GM21526 (cell line): Measurements from ENCODE around the gene MARS1.
"Not testable (repeated sequence)": the region's sequence is repeated elsewhere in the genome, so short reads cannot be mapped to it uniquely, and the experiment has no call there.

Source experiments
- ATAC-seq: cut with Tn5 transposase; IDR thresholded peaks from one replicate; pipeline ENCODE4 v1.9.1; 2021; ENCODE audit warnings: moderate library complexity; ENCODE audit not compliant: unreplicated experiment, low FRiP score

Gene MARS1

DNA sequence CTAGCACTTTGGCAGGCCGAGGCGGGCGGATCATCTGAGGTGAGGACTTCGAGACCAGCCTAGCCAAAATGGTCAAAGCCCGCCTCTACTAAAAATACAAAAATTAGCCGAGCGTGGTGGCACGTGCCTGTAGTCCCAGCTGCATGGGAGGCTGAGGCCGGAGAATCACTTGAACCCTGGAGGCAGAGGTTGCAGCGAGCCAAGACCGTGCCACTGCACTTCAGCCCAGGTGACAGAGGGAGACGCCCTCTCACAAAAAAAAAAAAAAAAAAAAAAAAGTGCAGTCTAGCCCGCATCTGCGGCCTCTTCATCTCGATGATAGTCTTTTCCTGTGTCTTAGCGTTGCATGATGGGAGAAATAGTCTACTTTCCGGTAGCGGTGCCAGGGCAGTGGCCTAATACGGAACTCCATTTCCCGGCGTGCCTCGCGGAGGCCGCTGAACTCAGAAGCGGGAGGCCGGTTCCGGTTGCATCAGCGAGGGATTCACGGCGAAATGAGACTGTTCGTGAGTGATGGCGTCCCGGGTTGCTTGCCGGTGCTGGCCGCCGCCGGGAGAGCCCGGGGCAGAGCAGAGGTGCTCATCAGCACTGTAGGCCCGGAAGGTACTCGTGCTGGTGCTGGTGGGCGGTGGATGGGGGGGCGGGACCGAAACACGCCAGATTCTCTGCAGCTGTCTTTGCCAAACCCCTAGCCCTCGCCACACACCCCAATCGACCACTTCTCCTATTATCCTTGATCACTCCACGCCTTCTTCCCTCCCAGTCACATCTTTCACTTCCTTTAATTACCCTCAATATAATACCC lies at the start of gene MARS1:
TSS of gene MARS1 (plus strand) at position 472 of the 805 bp plus-strand sequence. CDS start at position 495, 23 bp downstream.
- peak; percentile 96 for ATAC-seq

DNA sequence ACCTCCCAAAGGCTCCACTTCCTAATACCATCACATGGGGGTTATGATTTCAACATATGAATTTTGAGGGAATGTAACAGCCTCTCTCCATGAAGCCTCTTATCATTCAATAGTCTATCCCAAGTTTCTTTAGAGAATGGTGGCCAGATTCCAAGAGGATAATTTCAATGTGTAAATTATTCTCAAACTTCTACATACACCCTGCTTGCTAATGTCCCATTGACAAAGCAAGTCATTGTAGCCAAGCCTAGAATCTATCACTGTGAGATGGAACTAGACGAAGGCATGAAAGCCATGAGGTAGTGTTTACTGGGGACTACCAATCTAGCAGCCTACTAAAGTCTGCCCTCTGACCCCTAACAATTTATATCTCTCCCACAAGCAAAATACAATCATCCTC lies 49.5 kb upstream of the MARS1 start:
- ATAC-seq, result no peak

DNA sequence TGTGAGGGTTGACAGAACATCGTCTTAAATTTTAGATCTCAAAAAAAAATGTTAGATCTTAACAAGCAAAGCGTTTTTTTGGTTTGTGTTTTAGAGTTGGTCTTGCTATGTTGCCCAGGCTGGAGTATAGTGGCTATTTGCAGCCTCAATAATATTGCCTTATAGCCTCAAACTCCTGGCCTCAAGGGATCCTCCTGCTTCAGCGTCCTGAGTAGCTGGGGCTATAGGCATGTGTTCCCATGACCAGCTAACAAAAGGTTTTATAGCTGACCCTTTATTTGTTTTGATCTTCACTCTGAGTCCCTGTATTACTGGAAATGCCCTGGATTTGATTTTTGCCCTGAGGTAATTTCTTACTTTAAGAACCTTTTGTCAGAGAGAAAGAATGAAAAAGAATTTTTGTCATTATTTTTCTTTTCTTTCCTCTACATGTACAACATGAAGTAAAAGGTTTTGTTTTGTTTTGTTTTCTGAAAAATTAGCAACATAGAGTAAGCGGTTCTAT lies 48.1 kb upstream of the MARS1 start:
- ATAC-seq, result no peak

DNA sequence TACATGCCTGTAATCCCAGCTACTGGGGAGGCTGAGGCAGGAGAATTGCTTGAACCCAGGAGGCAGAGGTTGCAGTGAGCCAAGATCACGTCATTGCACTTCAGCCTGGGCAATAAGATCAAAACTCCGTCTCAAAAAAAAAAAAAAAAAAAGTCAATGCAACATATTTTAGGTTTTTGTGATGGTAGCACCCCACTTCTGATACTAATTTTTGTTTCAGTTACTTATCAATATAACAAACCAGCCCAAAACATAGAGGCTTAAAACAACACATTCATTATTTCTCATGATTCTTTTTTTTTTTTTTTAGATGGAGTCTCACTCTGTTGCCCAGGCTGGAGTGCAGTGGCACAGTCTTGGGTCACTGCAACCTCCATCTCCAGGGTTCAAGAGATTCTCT lies 46.5 kb upstream of the MARS1 start:
- not testable (repeated sequence) for ATAC-seq

DNA sequence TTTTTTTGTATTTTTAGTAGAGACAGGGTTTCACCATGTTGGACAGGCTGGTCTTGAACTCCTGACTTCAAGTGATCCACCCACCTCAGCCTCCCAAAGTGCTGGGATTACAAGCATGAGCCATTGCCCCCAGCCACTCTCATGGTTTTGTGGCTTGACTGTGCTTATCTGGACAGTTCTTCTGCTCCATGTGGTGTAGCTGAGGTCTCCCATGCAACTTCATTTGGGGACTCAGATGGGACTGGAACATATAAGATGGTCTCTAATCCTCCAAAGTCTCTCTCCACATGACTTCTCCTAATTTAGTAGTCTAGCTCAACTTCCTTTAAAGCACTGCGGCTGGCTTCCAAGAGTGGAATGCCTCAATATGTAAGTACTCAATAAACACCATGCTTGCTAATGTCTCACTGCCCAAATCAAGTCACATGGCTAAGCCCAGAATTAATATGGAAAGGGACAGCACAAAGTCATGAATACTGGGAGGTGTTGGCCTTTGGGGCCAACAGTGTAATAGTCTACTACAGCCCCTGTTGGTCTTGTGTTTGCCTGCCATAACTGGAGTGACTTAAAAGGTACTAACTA lies 45.9 kb upstream of the MARS1 start:
- no peak for ATAC-seq

DNA sequence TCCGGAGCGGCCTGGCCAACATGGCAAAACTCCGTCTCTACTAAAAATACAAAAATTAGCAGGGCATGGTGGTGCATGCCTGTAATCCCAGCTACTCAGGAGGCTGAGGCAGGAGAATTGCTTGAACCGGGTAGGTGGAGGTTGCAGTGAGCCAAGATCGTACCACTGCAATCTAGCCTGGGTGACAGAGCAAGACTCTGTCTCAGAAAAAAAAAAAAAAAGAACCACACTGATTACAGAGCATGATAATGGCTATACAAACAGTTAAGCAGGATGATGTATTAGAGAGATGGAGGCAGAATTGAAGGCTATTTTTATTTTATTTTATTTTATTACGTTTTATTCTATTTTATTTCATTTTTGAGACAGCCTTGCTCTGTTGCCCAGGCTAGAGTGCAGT lies 43.5 kb upstream of the MARS1 start:
- ATAC-seq, result not testable (repeated sequence)

DNA sequence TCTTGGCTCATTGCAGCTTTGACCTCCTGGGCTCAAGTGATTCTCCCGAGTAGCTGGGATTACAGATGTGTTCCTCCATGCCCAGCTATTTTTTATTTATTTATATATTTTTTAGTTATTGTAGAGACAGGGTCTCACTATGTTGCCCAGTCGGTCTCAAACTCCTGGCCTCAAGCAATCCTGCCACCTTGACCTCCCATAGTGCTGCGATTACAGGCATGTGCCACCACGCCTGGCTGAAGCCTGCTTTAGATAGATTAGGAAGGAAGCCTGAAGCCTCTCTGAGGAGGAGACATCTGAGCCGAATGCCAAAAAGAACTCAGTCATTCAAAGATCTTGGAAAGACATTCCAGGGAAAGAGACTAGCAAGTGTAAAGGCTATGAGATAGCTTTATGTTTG lies 43.1 kb upstream of the MARS1 start:
- no peak for ATAC-seq

DNA sequence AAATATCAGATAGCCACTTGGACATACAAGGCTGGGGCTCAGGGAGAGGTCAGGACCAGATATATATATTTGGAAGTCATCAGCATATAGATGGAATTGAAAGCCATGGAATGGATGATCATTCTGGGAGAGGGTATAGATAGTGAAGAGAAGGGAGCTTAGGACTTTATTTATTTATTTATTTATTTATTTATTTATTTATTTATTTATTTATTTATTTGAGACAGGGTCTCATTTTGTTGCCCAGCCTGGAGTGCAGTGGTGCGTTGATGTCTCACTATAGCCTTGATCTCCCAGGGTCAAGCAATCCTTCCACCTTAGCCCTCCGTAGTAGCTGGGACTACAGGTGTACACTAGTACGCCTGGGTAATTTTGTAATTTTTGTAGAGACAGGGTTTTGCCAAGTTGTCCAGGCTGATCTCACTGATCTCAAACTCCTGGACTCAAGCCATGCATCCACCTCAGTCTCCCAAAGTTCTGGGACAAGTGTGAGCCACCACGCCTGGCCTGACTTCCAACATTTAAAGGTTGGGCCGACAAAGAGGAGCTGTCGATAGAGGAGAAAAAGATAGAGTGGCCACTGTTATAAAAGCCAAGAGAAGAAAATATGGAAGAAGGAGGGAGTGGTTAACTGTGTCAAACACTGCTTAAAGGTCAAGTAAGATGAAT lies 41.4 kb upstream of the MARS1 start:
- no peak for ATAC-seq

DNA sequence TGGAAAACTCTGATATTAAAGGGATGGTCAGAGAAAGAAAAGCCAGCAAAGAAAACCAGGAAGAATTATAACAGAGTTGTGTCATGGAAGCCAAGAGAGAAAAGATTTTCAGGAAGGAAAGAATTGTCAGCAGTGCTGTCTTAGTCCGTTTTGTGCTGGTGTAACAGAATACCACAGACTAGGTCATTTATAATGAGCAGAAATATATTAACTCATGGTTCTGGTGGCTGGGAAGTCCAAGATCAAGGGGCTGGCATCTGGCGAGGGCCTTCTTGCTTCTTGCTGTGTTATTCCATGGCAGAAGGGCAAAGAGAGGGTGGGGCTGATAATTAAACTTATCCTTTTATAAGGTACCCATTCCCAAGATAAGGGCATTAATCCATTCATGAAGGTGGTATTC lies 39.2 kb upstream of the MARS1 start:
- ATAC-seq, result no peak

DNA sequence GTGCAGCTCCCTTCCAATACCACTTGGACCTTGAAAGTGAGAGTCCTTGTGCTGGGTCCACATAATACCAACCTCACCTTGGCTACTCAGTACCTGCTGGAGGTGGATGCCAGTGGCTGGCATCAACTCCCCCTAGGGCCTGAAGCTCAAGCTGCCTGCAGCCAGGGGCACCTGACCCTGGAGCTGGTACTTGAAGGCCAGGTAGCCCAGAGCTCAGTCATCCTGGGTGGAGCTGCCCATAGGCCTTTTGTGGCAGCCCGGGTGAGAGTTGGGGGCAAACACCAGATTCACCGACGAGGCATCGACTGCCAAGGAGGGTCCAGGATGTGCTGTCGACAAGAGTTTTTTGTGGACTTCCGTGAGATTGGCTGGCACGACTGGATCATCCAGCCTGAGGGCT lies 38.5 kb upstream of the MARS1 start:
- no peak for ATAC-seq

DNA sequence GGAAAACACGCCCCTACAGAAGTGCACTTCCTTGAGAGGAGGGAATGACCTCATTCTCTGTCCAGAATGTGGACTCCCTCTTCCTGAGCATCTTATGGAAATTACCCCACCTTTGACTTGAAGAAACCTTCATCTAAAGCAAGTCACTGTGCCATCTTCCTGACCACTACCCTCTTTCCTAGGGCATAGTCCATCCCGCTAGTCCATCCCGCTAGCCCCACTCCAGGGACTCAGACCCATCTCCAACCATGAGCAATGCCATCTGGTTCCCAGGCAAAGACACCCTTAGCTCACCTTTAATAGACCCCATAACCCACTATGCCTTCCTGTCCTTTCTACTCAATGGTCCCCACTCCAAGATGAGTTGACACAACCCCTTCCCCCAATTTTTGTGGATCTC lies 37.8 kb upstream of the MARS1 start:
- ATAC-seq, result no peak

DNA sequence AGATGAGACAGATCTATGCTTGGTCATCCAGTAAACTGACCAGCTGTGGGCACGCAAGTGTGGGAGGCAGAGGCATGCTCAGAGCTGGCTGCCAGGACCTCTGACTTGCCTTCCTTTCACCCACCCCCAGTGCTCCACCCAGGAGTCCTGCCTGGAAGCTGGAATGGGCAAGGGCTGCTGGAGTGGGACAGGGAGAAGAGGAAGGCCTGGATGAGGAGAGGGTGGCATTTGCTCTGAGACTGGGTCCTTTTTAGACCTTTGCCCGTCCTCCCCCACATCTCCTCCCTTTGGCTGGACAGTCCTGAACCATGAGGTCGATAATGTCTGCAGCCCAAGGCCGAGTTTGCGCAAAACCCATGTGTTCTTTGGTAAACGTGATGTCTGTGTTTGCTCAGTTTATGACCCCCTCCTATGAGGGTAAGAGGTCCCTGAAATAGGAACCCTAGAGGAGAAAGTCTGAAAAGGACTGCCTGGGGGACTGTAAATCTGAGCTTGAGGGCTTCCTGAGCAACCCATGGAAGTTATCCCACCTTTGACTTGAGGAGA lies 36.6 kb upstream of the MARS1 start:
- no peak for ATAC-seq

DNA sequence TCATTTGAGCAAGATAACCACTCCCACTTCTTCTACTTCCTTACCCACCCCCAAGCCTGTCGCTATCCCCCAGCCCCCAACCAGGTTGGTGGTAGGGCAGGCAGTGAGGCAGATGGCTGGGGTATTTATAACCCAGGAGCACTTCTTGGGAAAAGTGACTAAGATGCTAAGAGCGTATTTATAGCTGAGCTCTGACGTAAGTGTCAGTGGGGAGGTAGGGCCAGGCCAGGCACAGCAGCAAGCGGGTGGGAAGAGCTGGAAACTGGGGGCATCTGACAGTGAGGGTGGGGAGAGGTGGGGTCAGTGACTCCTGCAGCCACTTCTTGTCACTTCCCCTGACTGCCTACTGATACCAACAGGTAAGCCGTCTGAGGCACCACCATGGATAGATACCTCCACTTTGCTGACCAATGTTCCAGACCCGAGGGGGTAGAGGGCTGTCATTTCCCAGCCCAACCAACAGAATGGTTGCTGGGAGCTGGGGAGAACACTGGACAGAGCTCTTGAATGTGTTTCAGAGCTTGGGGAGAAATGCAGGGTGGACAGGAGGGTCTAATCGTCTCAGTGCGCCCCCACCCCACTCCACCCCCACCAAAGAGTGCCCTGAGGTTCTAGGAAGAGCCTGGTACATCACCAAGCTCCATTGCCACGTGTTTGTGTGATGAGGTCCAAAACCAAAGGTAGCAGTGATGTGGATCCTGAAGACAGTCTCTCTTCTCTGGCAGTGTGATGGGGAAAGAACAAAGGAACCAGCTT lies 35.5 kb upstream of the MARS1 start:
- no peak for ATAC-seq

DNA sequence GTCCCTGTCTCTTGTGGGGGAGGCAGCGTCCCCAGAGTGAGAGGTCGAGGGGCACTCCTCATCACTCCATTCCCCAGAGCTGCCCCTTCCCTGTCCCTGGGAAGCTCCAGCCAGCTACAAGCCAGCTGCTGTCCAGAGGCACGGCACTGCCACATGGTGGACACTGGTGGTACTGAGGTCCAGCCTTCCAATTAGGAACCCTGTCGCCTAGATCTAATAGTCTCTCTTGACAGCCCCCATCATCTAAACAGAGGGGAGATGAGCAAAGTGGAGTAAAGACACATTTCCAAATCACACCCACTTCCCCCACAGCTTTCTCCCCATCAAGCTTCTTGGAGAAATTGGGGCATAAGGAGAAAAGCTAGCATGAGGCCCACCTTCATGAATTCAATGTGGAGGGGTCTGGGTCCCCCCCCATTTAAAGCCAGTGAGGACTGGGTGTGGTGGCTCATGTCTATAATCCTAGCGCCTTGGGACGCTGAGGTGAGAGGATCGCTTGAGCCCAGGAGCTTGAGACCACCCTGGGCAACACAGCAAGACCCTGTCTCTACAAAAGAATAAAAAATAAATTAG lies 34.8 kb upstream of the MARS1 start:
- no peak for ATAC-seq

DNA sequence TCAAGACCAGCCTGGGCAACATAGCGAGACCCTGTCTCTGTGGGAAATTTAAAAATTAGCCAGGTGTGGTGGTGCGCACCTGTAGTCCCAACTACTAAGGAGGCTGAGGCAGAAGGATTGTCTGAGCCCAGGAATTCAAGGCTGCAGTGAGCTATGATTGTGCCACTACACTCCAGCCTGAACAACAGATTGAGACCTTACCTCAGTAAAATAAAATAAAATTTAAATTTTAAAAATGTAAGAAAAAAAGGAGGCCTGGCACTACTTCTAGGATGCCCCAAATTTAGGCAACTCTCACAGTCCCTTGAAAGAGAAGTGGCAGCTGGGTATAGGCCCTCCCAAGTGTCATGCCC lies 33.7 kb upstream of the MARS1 start:
- ATAC-seq, result no peak

DNA sequence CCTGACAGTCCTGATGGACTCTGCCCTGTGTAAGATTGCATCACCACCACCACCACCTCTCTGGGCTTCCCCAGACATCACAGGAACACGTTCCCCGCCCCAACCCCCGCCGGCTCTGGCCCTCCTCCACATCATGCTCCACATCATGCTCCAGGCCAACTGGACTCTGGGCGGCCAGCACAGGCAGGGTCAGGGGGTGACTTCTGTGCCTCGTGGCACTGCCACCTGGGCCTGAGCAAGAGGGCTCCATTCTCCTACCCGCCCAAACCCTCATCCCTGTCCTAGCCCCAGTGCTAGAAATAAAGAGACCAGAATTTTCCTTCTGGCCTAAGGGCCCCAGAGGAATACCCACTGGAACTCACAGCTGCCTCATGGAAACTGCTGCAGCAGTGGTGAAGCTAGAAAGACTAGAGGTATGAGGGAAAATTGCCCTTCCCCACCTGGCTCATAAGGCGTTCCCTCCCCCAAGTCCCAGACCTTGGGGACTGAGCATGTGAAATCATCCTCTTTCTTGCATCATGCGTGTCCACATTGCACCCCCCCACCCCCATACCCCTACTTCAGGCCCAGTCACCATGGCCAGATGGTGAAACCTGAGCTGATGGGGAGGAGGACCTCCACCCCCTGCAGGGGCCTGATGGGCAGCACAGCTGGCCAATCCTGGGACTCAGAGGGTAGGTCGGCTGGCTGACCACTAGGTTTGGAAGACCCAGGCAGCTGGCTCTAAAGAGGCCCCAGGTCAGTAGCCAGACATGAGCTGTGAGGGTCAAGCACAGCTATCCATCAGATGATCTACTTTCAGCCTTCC lies 33.1 kb upstream of the MARS1 start, which contains the start of gene INHBE:
TSS of gene INHBE (plus strand) at position 742 of the 808 bp plus-strand sequence. CDS start 230 bp downstream, outside the sequence.
- ATAC-seq, result no peak

DNA sequence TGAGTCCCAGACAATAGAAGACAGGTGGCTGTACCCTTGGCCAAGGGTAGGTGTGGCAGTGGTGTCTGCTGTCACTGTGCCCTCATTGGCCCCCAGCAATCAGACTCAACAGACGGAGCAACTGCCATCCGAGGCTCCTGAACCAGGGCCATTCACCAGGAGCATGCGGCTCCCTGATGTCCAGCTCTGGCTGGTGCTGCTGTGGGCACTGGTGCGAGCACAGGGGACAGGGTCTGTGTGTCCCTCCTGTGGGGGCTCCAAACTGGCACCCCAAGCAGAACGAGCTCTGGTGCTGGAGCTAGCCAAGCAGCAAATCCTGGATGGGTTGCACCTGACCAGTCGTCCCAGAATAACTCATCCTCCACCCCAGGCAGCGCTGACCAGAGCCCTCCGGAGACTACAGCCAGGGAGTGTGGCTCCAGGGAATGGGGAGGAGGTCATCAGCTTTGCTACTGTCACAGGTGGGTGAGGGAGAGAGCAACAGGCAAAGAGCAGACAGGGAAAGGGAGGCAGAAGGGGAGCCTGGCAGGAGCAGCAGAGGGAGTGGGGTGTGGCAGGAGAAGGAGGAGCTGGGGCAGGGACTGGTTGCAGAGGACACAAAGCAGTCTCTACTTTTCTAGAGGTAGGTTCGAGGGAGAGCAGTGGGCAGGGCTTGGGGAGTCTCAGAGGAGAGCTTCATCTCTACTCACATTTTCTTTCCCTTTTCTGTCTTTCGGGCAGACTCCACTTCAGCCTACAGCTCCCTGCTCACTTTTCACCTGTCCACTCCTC lies 32.3 kb upstream of the MARS1 start:
- ATAC-seq, result no peak

DNA sequence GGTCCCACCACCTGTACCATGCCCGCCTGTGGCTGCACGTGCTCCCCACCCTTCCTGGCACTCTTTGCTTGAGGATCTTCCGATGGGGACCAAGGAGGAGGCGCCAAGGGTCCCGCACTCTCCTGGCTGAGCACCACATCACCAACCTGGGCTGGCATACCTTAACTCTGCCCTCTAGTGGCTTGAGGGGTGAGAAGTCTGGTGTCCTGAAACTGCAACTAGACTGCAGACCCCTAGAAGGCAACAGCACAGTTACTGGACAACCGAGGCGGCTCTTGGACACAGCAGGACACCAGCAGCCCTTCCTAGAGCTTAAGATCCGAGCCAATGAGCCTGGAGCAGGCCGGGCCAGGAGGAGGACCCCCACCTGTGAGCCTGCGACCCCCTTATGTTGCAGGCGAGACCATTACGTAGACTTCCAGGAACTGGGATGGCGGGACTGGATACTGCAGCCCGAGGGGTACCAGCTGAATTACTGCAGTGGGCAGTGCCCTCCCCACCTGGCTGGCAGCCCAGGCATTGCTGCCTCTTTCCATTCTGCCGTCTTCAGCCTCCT lies 31.6 kb upstream of the MARS1 start:
- no peak for ATAC-seq
